Stimulated activated CD4-positive, alpha-beta T cell treated with anti-CD3 and anti-CD28 coated beads, Interleukin-12 subunit alpha, Interleukin-12 subunit beta, amount 100 ng/mL, for 48 hours (primary cell): Measurements from ENCODE around the gene WAC.
"Not testable (repeated sequence)": the region's sequence is repeated elsewhere in the genome, so short reads cannot be mapped to it uniquely, and the experiment has no call there.

ENCODE experiments used
- DNase-seq, 3 donors: peaks; one replicate each; pipeline ENCODE4 v3.0.0-alpha.2; 2020; ENCODE audit warnings: low read depth in 2 of 3, low spot score in 1 of 3

WAC gene

GRCh38 chr10:28566458-28567015 is 33.6 kb downstream of the WAC start:
- DNase-seq = no peak

DNA sequence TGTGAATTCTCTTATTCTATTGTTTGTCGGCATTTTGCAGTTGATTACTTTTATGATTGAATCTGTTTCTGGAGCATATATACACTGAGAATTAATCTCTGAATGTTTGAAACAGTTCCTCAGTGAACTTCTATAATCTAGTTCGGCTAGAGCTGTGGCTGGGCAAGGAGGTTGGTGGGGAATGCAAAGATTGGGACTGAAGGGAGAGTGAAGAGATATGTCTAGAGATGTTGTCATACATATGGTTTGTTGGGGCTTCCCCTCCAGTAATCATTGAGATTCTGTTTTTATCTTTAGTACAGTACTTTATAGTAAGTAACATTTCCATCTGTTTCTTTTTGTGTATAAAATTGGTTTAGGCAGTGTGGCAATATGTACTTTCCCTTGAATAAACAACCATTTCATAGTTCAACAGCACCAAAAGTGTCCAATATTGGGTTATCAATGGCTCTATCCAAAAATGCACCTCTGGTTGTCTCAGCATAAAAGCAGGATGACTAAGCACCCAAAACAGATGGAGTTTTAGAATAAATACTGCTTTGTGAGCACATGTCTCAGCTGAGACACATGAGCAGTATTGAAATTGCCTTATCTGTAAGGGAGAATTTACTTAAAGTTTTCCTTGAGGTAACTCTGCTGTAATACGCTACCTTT is 36.7 kb downstream of the WAC start:
- no peak for DNase-seq

DNA sequence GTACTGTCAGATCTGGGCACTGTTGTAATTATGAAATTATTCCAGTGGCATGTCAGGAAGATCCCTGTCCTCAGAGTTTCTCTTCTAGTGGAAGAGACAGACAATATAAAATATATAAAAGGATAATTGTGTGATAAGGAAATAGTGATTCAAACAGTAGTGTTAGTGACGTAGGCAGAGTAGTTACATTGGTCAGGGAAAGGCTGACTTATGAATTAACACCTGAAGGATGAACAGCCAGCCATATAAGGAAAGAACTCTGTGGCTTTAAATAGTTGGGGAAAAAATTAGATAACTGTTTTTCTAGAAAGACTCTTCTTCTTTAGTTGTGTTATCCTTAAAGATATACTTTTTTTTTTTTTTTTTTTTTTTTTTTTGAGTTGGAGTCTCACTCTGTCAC is 37.7 kb downstream of the WAC start:
- DNase-seq = no peak

DNA sequence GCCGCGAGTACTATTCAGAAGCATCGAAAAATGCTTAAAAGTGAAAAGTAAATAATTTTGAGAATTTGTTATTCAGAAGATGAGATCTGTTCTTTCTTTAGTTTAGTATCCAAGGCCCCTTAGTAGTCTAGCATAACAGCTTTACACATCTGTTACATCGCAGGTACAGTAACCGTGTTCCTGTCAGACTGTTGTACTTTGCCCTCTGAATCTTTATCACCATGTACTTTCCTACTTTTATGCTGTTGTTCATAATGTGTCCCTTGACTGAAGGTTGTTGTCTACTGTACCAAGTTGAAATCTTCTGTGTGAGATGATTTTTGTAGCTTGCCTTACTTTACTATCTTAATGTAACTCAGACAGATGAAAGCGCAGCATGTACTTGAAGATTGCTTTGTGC is 38.3 kb downstream of the WAC start:
- DNase-seq = no peak

DNA sequence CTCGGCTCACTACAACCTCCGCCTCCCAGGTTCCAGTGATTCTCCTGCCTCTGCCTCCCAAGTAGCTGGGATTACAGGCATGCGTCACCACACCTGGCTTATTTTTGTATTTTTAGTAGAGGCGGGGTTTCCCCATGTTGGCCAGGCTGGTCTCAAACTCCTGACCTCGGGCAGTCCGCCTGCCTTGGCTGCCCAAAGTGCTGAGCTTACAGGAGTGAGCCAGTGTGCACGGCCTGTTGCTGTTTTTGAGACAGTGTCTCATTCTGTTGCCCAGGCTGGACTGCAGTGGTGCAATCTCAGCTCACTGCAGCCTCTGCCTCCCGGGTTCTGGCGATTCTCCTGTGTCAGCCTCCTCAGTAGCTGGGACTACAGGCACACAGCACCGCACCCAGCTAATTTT is 41.3 kb downstream of the WAC start:
- DNase-seq = not testable (repeated sequence)

- no peak for DNase-seq
These were observed 42.9 kb downstream of the WAC start for GRCh38 chr10:28575852-28576251.

DNA sequence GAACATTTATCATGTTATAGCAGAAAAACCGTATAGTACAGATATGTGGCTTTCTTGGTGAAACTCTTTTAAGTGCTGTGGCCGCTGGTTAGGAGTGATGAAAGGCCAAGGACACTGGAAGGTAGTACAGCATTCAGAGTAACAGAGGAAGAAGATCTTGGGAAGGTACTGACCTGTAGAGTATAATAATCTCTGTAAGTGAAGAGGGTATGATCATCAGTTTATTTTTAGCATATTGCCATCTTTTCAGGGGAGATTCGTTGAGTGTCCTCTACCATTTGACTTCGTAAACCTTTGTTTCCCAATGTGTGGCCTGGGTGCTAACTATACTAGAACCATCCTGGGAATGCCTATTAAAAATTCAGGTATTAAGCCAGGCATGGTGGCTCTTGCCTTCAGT is 44.6 kb downstream of the WAC start:
- no peak for DNase-seq

DNA sequence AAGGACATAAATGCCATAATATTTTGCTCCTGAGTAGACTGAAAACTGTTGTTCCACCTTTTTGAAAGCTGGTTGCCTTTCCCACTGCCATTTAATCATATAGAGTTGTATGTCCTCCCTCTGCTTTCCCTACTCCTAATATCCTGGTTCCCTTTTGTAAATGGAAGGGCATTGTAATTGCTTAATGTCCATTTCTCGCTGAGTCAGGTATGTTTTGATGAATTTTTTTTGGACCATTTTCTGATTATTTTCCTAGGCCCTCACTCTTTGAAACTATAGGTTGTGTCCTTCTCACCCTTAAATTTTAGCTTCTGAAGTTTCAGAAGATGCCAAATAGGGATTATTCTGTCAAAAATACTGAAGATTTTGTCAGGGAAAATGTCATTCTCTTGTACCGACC is 45.5 kb downstream of the WAC start:
- no peak for DNase-seq

DNA sequence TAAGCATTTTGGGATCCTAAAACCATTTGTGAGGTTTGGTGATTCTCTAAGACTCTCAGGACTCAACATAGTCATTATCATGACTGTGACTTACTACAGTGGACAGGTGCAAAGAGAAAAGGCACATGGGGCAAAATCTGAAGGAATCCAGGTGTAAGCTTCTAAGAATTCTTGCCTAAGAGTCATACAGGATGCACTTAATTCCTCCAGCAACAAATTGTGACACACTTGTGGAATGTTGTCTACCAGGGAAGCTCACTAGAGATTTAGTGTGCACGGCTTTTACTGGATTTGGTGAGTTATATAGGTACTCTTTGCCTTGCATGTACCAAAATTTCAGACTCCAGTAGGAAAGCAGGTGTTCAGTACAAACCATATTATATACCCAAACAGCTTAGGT is 47.9 kb downstream of the WAC start:
- no peak for DNase-seq

- DNase-seq = no peak
These were observed 49.0 kb downstream of the WAC start for GRCh38 chr10:28581916-28582315.

DNA sequence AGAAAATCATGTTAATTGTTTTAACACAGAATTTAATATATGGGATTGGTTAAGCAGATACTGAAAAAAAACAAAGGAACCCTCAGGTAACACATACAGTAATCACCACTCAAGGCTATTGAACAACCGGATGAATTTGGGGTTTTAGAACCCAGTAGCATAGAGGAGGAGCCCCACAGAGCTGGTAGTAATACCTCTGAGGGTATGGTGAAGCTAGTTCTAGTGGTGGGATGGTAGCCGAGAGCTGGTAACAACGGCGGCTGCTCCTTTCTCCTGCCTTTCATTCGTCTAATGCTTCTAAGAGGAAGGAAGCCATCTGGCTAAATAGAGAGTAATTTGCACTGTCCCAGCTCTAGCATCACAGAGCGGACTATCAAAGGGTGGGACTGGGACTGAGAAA is 52.2 kb downstream of the WAC start:
- no peak for DNase-seq

GRCh38 chr10:28586176-28586575 is 53.3 kb downstream of the WAC start:
- no peak for DNase-seq

GRCh38 chr10:28587270-28587969 is 54.5 kb downstream of the WAC start:
- DNase-seq = no peak

DNA sequence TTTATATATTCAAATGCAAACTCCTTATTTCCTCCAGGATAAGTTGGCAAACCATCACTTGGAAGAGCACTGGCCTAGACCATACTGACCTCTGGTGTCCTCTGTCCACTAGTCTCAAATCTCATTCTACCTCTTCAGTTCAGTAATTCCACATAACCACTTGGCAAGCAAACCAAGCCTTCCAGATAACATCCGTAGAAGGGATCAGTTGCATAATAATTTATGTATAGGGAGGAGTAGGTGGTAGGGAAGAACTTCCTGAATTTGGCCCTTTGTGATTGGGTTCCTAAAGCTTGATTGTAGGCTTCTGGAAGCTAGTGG is 55.0 kb downstream of the WAC start:
- no peak for DNase-seq

- no peak for DNase-seq
These were observed 60.0 kb downstream of the WAC start for GRCh38 chr10:28592953-28593352.

GRCh38 chr10:28593811-28594210 is 60.9 kb downstream of the WAC start:
- DNase-seq = no peak

GRCh38 chr10:28594406-28594805 is 61.5 kb downstream of the WAC start:
- no peak for DNase-seq

GRCh38 chr10:28595613-28596012 is 62.7 kb downstream of the WAC start:
- DNase-seq = no peak

GRCh38 chr10:28600056-28600455 is 67.1 kb downstream of the WAC start:
- no peak for DNase-seq

DNA sequence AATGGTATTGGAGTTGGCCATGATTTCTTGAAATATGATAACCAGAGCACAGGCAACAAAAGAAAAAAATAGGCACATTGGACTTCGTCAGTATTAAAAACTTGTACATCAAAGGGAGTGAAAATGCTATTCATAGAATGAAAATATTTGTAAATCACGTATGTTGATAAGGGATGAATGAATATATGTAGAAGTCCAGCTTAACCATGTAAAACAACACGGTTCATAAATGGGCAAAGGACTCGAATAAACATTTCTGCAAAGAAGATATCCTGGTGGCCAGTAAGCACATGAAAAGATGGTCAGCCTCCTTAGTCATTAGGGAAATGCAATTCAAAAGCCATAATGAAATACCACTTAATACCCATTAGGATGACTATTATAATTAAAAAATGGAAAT is 68.1 kb downstream of the WAC start:
- DNase-seq = no peak

- DNase-seq = no peak
These were observed 71.9 kb downstream of the WAC start for GRCh38 chr10:28604567-28605536.

DNA sequence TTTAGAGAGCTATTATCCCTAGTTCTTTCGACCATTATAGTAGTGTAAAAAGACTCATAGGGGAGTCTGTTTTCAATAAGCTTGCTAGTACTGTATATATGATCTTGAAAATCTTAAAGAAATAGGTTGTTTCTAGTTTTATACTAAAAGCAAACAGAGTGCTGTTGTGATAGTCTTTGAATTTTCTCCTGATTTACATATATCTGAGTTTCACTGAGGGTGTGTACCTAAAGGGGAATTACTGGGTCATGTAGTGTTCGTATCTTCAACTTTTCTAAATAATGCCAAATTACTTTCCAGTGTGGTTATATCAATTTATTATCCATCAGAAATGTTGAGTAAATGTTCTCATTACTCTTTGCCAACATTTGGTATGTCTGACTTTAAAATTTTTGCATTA is 73.7 kb downstream of the WAC start:
- no peak for DNase-seq
